Endothelial cell of umbilical vein (primary cell): ENCODE data around the gene CTAGE6.
"Not testable (repeated sequence)": the region's sequence is repeated elsewhere in the genome, so short reads cannot be mapped to it uniquely, and the experiment has no call there.

ENCODE experiments used
- EZH2 ChIP-seq: IDR thresholded peaks from 2 replicates; pipeline ENCODE4 v1.6.1; 2012; ENCODE audit warnings: borderline replicate concordance, low read depth, mild to moderate bottlenecking, moderate library complexity, low read length, inconsistent platforms; ENCODE audit not compliant: severe bottlenecking
- POLR2A ChIP-seq: IDR thresholded peaks from 2 replicates; pipeline ENCODE4 v1.6.1; 2012; ENCODE audit warnings: low read depth, mild to moderate bottlenecking, control low read depth, low read length
- POLR2AphosphoS5 ChIP-seq: IDR thresholded peaks from 2 replicates; pipeline ENCODE4 v1.6.1; 2012; ENCODE audit warnings: low read depth, mild to moderate bottlenecking, control low read depth, low read length, moderate library complexity; ENCODE audit not compliant: insufficient read depth
- TF ChIP-seq, protein P1 (sequence below), 2 donors: IDR thresholded peaks; 1 replicate in 1 of 2; 2 replicates in 1 of 2; pipeline ENCODE4 v1.5.1; 2011; ENCODE audit warnings: low read length in 2 of 2, mild to moderate bottlenecking in 2 of 2, moderate library complexity in 2 of 2, control low read depth in 1 of 2, inconsistent platforms in 1 of 2, low read depth in 1 of 2; ENCODE audit not compliant: insufficient read depth in 1 of 2; ENCODE audit errors: extremely low read depth in 1 of 2
- TF ChIP-seq, protein P2 (sequence below): IDR thresholded peaks from 2 replicates; pipeline ENCODE4 v1.6.1; 2011; ENCODE audit not compliant: insufficient read depth, insufficient read length

- TF ChIP-seq, protein P1, sequence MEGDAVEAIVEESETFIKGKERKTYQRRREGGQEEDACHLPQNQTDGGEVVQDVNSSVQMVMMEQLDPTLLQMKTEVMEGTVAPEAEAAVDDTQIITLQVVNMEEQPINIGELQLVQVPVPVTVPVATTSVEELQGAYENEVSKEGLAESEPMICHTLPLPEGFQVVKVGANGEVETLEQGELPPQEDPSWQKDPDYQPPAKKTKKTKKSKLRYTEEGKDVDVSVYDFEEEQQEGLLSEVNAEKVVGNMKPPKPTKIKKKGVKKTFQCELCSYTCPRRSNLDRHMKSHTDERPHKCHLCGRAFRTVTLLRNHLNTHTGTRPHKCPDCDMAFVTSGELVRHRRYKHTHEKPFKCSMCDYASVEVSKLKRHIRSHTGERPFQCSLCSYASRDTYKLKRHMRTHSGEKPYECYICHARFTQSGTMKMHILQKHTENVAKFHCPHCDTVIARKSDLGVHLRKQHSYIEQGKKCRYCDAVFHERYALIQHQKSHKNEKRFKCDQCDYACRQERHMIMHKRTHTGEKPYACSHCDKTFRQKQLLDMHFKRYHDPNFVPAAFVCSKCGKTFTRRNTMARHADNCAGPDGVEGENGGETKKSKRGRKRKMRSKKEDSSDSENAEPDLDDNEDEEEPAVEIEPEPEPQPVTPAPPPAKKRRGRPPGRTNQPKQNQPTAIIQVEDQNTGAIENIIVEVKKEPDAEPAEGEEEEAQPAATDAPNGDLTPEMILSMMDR (IDR thresholded peaks at IDR 0.05; ENCODE audit: extremely low read depth in 1 of 2, insufficient read depth in 1 of 2, low read depth in 1 of 2, low read length in 2 of 2) = not testable (repeated sequence)
- not testable (repeated sequence) for TF ChIP-seq POLR2A, POLR2AphosphoS5, EZH2
- TF ChIP-seq, protein P2, sequence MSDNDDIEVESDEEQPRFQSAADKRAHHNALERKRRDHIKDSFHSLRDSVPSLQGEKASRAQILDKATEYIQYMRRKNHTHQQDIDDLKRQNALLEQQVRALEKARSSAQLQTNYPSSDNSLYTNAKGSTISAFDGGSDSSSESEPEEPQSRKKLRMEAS = not testable (repeated sequence)
Measured at GRCh38 chr7:143757596-143757995, at the start of gene CTAGE6.
